Breast epithelium (tissue), 4 donors: Measurements from ENCODE around the gene SNRK. TPM values are rescaled to one million over a fixed set of nuclear protein-coding genes. Genes with fewer than 3 reads are reported as not detected.
"Not testable (repeated sequence)": the region's sequence is repeated elsewhere in the genome, so short reads cannot be mapped to it uniquely, and the experiment has no call there.

ENCODE experiments used
- DNase-seq, 2 donors: peaks; one replicate each; pipeline ENCODE4 v3.0.0-alpha.2; 2019; ENCODE audit warnings: low spot score in 2 of 2
- H3K27ac ChIP-seq, 2 donors: fragments of 200-600 bp; sonication (generic) in 1 of 2; one replicate each; pipeline ENCODE4 v1.5.1; 2016 to 2019; ENCODE audit warnings: mild to moderate bottlenecking in 1 of 2
- H3K27me3 ChIP-seq, 2 donors: fragments of 200-600 bp; sonication (generic) in 1 of 2; one replicate each; pipeline versions ENCODE4 v1.5.1 to v1.6.0; 2017 to 2019; ENCODE audit warnings: control low read depth in 1 of 2, mild to moderate bottlenecking in 1 of 2
- H3K36me3 ChIP-seq: fragments of 200-600 bp; one replicate; pipeline ENCODE4 v1.5.1; 2019
- H3K4me1 ChIP-seq, 2 donors: fragments of 200-600 bp; sonication (generic); one replicate each; pipeline ENCODE4 v1.5.1; 2016 to 2019; ENCODE audit warnings: control low read depth in 1 of 2
- H3K4me3 ChIP-seq, 3 donors: fragments of 200-600 bp; sonication (generic); 1 replicate in 2 of 3; 2 replicates in 1 of 3; pipeline ENCODE4 v1.5.1; 2016 to 2019; ENCODE audit warnings: mild to moderate bottlenecking in 3 of 3, moderate library complexity in 2 of 3
- H3K9me3 ChIP-seq, 2 donors: fragments of 200-600 bp; sonication (generic) in 1 of 2; one replicate each; pipeline ENCODE4 v1.5.1; 2016 to 2019; ENCODE audit warnings: control low read depth in 1 of 2
- POLR2A ChIP-seq: fragments of 450-650 bp; IDR thresholded peaks from one replicate; pipeline ENCODE4 v1.6.1; 2016; ENCODE audit warnings: antibody characterized with exemption, mild to moderate bottlenecking, moderate library complexity
- POLR2AphosphoS5 ChIP-seq, 3 donors: sonication (generic); formaldehyde crosslinking; IDR thresholded peaks; one replicate each; pipeline ENCODE4 v1.6.1; 2017; ENCODE audit warnings: antibody characterized with exemption in 3 of 3
- intact Hi-C: fragments of 100-400 bp; cut with DNase I; formaldehyde crosslinking; loops from one replicate; pipeline ENCODE4 v1.15.1; 2023; ENCODE audit warnings: low total_unique reads
- total RNA-seq, 3 donors: library from RNA; depleted of rRNA; stranded (reverse); fragments of >200 nt; gene quantifications; one replicate each; pipeline ENCODE4 v1.1.0, GENCODE V29; 2016
- TF ChIP-seq, protein P1 (sequence below), 3 donors: fragments of 450-650 bp; IDR thresholded peaks; one replicate each; pipeline ENCODE4 v1.5.1; 2016 to 2017; ENCODE audit warnings: antibody characterized with exemption in 3 of 3, mild to moderate bottlenecking in 3 of 3, moderate library complexity in 3 of 3

Gene SNRK
- total RNA-seq, 3 donors from 2014 or later: 52.0 to 84.9 (median 72.8) TPM

DNA sequence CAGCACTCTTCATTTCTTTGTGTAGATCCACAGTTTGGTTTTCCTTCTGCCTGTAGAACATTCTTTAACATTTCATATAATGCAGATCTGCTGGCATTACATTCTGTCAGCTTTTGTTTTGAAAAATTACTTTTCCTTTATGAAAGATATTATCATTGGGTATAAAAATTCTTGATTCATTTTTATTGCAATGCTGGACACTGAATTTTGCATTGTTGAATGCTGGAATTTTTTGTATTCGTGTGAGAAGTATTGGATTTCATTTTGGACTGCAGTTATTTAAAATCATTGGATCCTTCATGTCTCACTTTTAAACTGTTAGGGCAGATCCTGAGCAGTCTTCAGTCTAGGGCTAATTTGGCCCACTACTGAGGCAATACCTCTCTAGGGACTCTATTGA lies 67.1 kb downstream of the SNRK start:
- no peak overlapping the region for H3K27ac ChIP-seq
- no peak overlapping the region for H3K4me3 ChIP-seq
- TF ChIP-seq POLR2AphosphoS5 (IDR thresholded peaks at IDR 0.05) (no peak), POLR2A (no peak)
- TF ChIP-seq, protein P1, sequence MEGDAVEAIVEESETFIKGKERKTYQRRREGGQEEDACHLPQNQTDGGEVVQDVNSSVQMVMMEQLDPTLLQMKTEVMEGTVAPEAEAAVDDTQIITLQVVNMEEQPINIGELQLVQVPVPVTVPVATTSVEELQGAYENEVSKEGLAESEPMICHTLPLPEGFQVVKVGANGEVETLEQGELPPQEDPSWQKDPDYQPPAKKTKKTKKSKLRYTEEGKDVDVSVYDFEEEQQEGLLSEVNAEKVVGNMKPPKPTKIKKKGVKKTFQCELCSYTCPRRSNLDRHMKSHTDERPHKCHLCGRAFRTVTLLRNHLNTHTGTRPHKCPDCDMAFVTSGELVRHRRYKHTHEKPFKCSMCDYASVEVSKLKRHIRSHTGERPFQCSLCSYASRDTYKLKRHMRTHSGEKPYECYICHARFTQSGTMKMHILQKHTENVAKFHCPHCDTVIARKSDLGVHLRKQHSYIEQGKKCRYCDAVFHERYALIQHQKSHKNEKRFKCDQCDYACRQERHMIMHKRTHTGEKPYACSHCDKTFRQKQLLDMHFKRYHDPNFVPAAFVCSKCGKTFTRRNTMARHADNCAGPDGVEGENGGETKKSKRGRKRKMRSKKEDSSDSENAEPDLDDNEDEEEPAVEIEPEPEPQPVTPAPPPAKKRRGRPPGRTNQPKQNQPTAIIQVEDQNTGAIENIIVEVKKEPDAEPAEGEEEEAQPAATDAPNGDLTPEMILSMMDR (IDR thresholded peaks at IDR 0.05): no peak
- H3K27me3 ChIP-seq: no peaks in the 10 kb centered on the region
- H3K9me3 ChIP-seq: peaks cover 21 to 48% of the 10 kb centered on the region in 2 donors
- no peak for DNase-seq
- H3K4me1 ChIP-seq: no peaks in the 10 kb centered on the region
- intact Hi-C loops: no loop called here
- H3K36me3 ChIP-seq: peaks cover 5% of the 10 kb centered on the region

DNA sequence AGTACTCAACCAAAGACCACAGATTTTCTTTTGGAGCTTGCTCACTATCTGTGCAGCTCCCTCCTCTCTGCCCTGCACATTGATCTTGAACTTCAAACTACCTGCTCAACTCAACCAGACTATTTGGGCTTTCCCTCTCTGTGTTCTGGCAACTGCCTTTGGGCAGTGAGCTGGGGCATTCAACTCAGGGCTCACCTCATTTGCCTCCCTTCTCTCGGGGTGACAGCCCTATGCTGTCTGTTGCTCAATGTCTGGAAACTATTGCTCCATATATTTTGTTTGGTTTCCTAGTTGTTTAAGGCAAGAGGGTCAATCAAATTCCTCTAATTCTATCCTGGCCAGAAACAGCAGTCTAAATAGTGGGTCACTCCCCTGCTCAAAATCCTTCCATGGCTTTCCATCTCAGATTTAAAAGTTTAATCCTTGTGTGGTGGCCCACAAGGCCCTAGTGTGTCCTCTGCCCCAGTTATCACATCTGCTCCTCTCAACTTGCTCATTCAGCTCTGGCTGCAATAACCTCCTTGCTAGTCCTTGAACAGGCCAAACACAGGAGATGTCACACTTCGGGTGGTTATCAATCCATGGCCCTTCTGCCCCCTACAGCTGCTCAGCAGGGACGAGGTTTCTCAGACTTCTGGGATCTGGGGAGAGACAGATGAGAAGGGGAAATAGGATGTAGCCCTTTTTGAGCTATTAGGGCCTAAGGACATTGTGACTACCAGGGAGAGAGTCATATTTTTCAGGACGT lies 67.8 kb downstream of the SNRK start:
- no peak overlapping the region for H3K27ac ChIP-seq
- no peak overlapping the region for H3K4me3 ChIP-seq
- peaks cover 5% of the 10 kb centered on the region for H3K36me3 ChIP-seq
- H3K27me3 ChIP-seq: no peaks in the 10 kb centered on the region
- TF ChIP-seq, protein P1 (IDR thresholded peaks at IDR 0.05): no peak
- TF ChIP-seq POLR2AphosphoS5 (IDR thresholded peaks at IDR 0.05) (no peak), POLR2A (no peak)
- intact Hi-C loops: no loop called here
- no peaks in the 10 kb centered on the region for H3K4me1 ChIP-seq
- H3K9me3 ChIP-seq: peaks cover 21 to 48% of the 10 kb centered on the region in 2 donors
- DNase-seq: no peak

DNA sequence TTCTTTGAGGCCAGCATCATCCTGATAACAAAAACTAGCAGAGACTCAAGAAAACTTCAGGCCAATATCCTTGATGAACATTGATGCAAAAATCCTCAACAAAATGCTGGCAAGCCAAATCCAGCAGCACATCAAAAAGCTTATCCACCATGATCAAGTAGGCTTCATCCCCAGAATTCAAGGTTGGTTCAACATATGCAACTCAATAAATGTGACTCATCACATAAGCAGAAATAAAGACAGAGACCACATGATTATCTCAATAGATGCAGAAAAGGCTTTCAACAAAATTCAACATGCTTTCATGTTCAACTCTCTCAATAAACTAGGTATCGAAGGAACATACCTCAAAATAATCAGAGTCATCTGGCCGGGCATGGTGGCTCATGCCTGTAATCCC lies 69.7 kb downstream of the SNRK start:
- DNase-seq, H3K27ac ChIP-seq, H3K4me1 ChIP-seq, H3K27me3 ChIP-seq, intact Hi-C loops, H3K4me3 ChIP-seq, H3K36me3 ChIP-seq: not testable (repeated sequence)
- H3K9me3 ChIP-seq: peaks cover 21 to 48% of the 10 kb centered on the region in 2 donors

DNA sequence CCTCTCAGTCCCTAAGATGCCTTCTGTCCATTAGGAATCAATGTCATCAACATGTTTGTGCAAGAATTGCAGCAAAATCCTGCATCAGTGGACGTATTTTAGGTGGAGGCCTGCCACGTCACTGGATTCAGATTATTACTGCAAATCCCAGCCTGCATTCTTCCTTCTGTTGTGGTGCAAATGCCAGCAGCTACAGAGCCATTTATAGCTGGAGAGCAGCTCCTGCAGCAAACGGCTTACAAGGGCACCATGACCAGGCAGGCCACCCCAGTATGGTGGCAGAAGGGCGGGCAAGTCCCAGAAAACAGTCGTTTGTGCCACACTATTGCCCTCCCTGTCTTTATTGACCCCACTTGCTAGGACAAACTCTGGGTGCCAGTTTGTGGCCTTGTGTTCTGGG lies 74.7 kb downstream of the SNRK start:
- Histone ChIP-seq H3K27ac (no peak overlapping the region), H3K4me1 (no peaks in the 10 kb centered on the region), H3K9me3 (peaks cover 5% of the 10 kb centered on the region in 2 donors), H3K27me3 (no peaks in the 10 kb centered on the region), H3K4me3 (no peak overlapping the region), H3K36me3 (no peaks in the 10 kb centered on the region)
- TF ChIP-seq, protein P1 (IDR thresholded peaks at IDR 0.05): no peak
- TF ChIP-seq POLR2A: no peak
- TF ChIP-seq POLR2AphosphoS5 (IDR thresholded peaks at IDR 0.05): no peak
- DNase-seq: no peak
- intact Hi-C loops: no loop called here

DNA sequence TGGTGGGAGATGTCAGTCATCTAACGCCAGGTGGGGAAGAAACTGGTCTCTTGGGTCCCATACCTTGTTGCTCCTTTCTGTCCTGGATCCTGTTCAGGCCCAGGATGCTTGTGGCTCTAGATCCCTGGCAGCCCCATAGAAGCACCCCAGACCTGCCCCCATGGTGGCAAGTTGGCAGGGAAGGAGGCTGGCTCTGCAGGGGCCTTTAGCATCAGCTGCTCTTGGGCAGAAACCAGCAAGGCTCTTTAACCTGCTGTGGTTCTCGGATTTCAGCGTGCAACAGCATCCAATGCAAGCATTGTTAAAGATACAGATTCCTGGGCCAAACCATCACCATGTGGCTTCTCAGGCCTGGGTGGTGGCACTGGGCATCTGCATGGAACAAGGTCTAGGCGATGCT lies 75.8 kb downstream of the SNRK start:
- TF ChIP-seq, protein P1 (IDR thresholded peaks at IDR 0.05): no peak
- TF ChIP-seq POLR2A: no peak
- TF ChIP-seq POLR2AphosphoS5 (IDR thresholded peaks at IDR 0.05): no peak
- H3K4me1 ChIP-seq: no peaks in the 10 kb centered on the region
- no peak overlapping the region for H3K4me3 ChIP-seq
- H3K27ac ChIP-seq: no peak overlapping the region
- H3K27me3 ChIP-seq: no peaks in the 10 kb centered on the region
- DNase-seq: no peak
- H3K9me3 ChIP-seq: no peaks in the 10 kb centered on the region
- no peaks in the 10 kb centered on the region for H3K36me3 ChIP-seq
- intact Hi-C loops: no loop called here
